Tibial artery (tissue), 4 donors: ENCODE measurements around the gene FPR1.

ENCODE experiments used
- DNase-seq, 2 donors: peaks; one replicate each; pipeline ENCODE4 v3.0.0-alpha.2; 2019
- H3K27ac ChIP-seq, 2 donors: fragments of 200-600 bp; sonication (generic) in 1 of 2; 1 replicate in 1 of 2; 2 replicates in 1 of 2; pipeline ENCODE4 v1.5.1; 2018 to 2019; ENCODE audit warnings: mild to moderate bottlenecking in 1 of 2
- H3K27me3 ChIP-seq, 2 donors: fragments of 200-600 bp; sonication (generic) in 1 of 2; one replicate each; pipeline versions ENCODE4 v1.5.1 to v1.6.0; 2016 to 2019
- H3K36me3 ChIP-seq, 3 donors: fragments of 200-600 bp; sonication (generic) in 2 of 3; one replicate each; pipeline ENCODE4 v1.5.1; 2016 to 2019; ENCODE audit warnings: mild to moderate bottlenecking in 2 of 3
- H3K4me1 ChIP-seq, 4 donors: fragments of 200-600 bp; sonication (generic) in 2 of 4; 1 replicate in 3 of 4; 2 replicates in 1 of 4; pipeline ENCODE4 v1.5.1; 2016 to 2019
- H3K4me3 ChIP-seq, 2 donors: fragments of 200-600 bp; sonication (generic) in 1 of 2; 1 replicate in 1 of 2; 2 replicates in 1 of 2; pipeline ENCODE4 v1.5.1; 2018 to 2019; ENCODE audit warnings: mild to moderate bottlenecking in 2 of 2
- H3K9me3 ChIP-seq, 3 donors: fragments of 200-600 bp; sonication (generic) in 1 of 3; one replicate each; pipeline ENCODE4 v1.5.1; 2016 to 2019
- intact Hi-C: fragments of 100-400 bp; cut with DNase I; formaldehyde crosslinking; loops from one replicate; pipeline ENCODE4 v1.15.0; 2023; ENCODE audit warnings: low total_unique reads
- TF ChIP-seq, protein P1 (sequence below), 2 experiments: fragments of 200-600 bp in 1 of 2; fragments of 450-650 bp in 1 of 2; IDR thresholded peaks; one replicate each; pipeline ENCODE4 v1.5.1; 2017 to 2019; ENCODE audit warnings: antibody characterized with exemption in 2 of 2, mild to moderate bottlenecking in 1 of 2, moderate library complexity in 1 of 2

Gene FPR1, protein sequence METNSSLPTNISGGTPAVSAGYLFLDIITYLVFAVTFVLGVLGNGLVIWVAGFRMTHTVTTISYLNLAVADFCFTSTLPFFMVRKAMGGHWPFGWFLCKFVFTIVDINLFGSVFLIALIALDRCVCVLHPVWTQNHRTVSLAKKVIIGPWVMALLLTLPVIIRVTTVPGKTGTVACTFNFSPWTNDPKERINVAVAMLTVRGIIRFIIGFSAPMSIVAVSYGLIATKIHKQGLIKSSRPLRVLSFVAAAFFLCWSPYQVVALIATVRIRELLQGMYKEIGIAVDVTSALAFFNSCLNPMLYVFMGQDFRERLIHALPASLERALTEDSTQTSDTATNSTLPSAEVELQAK

DNA sequence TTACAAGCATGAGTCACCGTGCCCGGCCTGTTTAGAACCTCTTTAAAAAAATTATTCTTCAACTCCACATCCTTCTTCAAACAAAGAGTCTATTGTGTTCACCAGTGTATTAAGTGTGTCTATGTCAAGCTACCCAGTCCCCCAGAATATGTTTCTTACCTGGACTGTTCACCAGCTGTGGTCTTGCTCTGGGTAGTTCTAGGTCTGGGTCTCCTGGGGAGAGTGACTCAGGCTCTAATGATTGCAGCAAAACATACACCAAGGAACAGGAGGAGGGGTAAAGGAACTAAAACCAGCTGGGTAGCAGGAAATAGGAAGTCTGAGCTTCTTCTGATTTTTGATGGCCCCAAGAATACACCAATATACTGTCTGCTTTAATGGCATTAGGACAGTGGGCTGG, at the start of gene FPR1:
Gene FPR1, minus strand, starts transcription at position 224 of the 400 bp plus-strand sequence. CDS start 4,884 bp downstream, outside the sequence.
- TF ChIP-seq, protein P1, sequence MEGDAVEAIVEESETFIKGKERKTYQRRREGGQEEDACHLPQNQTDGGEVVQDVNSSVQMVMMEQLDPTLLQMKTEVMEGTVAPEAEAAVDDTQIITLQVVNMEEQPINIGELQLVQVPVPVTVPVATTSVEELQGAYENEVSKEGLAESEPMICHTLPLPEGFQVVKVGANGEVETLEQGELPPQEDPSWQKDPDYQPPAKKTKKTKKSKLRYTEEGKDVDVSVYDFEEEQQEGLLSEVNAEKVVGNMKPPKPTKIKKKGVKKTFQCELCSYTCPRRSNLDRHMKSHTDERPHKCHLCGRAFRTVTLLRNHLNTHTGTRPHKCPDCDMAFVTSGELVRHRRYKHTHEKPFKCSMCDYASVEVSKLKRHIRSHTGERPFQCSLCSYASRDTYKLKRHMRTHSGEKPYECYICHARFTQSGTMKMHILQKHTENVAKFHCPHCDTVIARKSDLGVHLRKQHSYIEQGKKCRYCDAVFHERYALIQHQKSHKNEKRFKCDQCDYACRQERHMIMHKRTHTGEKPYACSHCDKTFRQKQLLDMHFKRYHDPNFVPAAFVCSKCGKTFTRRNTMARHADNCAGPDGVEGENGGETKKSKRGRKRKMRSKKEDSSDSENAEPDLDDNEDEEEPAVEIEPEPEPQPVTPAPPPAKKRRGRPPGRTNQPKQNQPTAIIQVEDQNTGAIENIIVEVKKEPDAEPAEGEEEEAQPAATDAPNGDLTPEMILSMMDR (IDR thresholded peaks at IDR 0.05) = no peak
- intact Hi-C loops = no loop called here
- Histone ChIP-seq H3K4me1 (no peaks in the 10 kb centered on the region), H3K9me3 (no peaks in the 10 kb centered on the region), H3K36me3 (no peaks in the 10 kb centered on the region), H3K4me3 (peak within 1 kb of the TSS; percentile 22 to 23), H3K27ac (no peak within 1 kb of the TSS), H3K27me3 (peaks cover 0 to 3% of the 10 kb centered on the region in 2 donors)
- DNase-seq = no peak

DNA sequence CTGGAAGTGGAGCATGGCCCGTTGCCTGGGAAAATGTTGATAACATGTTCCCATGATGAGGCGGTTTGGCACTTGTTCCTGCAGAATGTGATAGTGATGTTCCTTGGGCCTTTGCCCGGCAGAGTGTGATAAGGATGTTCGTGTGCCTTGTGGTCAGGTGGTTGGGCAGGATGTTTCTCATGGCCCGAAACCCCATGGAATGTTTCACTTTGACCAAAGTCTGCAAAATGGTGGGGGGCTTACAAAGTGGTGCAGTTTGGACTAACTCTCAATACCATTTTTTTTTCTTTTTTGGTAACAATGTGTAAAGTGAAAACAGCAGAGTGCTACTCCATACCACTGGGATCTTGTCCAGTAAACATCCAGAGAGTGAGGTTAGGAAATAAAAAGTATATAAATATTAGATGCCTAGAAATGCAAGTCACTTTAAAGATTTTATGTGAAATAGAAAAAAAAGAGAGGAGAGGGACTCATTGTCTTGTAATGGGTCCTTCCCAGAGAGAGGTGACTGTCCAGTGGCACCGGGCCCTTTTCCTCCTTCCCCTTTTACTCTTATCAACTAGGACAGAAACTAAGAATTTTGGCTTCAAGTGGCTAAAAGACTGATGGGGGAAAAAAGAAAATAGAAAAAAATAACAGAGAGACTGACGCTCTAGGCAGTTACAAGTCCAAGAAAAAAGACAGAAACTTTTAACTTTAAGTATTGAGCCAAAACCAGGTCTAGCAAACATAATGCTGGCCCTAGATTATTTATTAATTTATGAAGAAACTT, 49.0 kb upstream of the FPR1 start:
- intact Hi-C loops = no loop called here
- H3K27ac ChIP-seq = peak overlapping the region in 1 of 2 donors; percentile 59
- H3K36me3 ChIP-seq = no peaks in the 10 kb centered on the region
- peaks cover 0 to 20% (median 9%) of the 10 kb centered on the region in 4 donors for H3K4me1 ChIP-seq
- TF ChIP-seq, protein P1 (IDR thresholded peaks at IDR 0.05) = no peak
- H3K4me3 ChIP-seq = no peak overlapping the region
- DNase-seq = peak; percentile 75 to 78
- no peaks in the 10 kb centered on the region for H3K27me3 ChIP-seq
- H3K9me3 ChIP-seq = no peaks in the 10 kb centered on the region

DNA sequence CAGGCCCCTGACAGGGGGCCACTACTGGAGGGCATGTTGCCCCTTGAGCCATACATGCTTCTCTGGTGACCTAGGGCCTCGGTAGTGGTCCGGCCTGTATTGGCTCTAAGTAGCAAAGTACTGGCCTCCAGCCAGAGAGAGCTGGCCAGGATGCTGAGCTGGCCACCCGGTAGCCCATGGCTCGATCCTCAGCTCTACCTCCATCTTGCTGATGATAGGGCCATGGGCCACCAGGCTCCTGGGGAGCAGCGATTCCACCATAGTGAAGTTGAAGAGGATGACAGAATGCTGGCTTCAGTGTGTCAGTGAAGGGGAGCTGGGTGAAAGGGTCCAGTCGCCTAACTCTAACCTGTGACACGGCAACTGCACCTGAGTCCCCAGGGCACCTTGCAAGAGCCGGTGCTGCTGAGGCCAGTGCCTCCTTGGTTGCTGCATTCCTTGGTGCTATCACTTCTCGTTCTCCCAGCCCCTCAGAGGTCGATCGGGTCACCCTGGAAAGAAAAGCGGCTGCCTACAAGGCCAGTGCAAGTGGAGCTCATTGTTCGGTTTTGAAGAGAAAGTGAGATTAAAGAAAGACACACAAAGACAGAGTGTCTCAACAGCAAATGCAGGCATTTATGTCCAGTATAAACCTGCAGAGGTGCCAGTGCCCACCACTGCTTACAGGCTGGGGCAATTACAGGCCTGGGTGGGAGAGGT, 48.2 kb upstream of the FPR1 start:
- Histone ChIP-seq H3K4me1 (peaks cover 0 to 20% (median 9%) of the 10 kb centered on the region in 4 donors), H3K27ac (peak overlapping the region in 1 of 2 donors; percentile 59), H3K36me3 (no peaks in the 10 kb centered on the region), H3K27me3 (no peaks in the 10 kb centered on the region), H3K4me3 (no peak overlapping the region), H3K9me3 (no peaks in the 10 kb centered on the region)
- no peak for DNase-seq
- TF ChIP-seq, protein P1 (IDR thresholded peaks at IDR 0.05) = no peak
- intact Hi-C loops = no loop called here

DNA sequence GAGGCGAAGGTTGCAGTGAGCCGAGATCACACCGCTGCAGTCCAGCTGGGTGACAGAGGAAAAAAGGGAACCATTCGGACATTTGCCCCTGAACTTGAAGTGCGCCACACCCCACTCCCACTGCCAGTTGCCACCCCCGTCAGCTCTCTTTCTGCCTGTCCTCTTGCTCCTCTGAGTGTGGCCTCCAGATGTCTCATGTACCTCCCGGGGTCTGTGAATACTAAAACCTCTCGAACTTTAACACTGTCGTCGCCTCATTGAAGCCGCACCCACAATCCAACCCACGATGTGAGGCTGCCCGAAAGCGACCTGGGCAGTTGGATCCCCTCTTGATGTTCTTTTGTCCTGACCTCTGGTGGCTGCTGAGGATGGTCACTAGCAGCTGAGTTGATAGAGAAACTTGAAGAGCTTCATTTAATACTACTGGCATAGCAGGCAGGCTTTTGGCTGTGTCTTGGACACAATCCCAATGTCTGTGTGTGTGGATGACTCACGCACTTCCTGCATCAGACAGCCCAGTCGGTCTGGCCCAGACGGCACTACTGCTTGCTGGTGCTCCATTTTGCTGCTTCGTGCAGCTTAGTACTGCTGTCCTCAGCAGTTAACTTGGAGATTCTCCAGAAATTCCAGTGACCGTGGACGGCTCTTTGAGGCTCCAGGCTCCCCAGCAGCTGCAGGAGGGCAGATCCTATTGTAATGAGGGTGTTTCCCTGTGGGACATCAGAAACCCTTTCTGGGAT, 47.5 kb upstream of the FPR1 start:
- H3K36me3 ChIP-seq = no peaks in the 10 kb centered on the region
- H3K4me3 ChIP-seq = no peak overlapping the region
- H3K4me1 ChIP-seq = peaks cover 0 to 20% (median 9%) of the 10 kb centered on the region in 4 donors
- H3K9me3 ChIP-seq = no peaks in the 10 kb centered on the region
- DNase-seq = peak; percentile 90
- peak overlapping the region in 1 of 2 donors; percentile 59 for H3K27ac ChIP-seq
- H3K27me3 ChIP-seq = no peaks in the 10 kb centered on the region
- intact Hi-C loops = no loop called here
- TF ChIP-seq, protein P1 (IDR thresholded peaks at IDR 0.05) = no peak

DNA sequence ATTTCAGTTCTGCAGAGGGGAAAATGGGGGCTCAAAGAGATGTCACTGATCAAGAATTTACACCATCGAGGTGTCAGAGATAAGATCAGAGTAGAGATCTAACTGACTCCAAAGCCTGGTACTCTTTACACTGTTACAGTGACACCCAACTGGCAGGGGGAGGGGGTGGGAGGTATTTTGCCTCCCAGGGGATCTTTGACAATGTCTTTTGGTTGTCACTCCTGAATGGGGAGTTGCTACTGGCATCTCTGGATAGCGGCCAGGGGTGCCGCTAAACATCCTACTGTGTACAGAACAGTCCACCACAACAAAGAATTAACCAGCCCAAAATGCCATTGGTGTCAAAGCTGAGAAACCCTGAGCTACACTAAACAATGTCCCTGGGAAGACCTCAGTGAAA, 46.4 kb upstream of the FPR1 start:
- Histone ChIP-seq H3K9me3 (no peaks in the 10 kb centered on the region), H3K27me3 (no peaks in the 10 kb centered on the region), H3K4me1 (peaks cover 0 to 20% (median 9%) of the 10 kb centered on the region in 4 donors), H3K4me3 (no peak overlapping the region), H3K27ac (no peak overlapping the region), H3K36me3 (no peaks in the 10 kb centered on the region)
- intact Hi-C loops = no loop called here
- no peak for DNase-seq
- TF ChIP-seq, protein P1 (IDR thresholded peaks at IDR 0.05) = no peak
